HG02943 (cell line): ENCODE data around the gene PWWP2B.
"Not testable (repeated sequence)": the region's sequence is repeated elsewhere in the genome, so short reads cannot be mapped to it uniquely, and the experiment has no call there.

Source experiments
- ATAC-seq: cut with Tn5 transposase; IDR thresholded peaks from one replicate; pipeline ENCODE4 v1.9.1; 2021; ENCODE audit warnings: mild to moderate bottlenecking, low read depth, moderate library complexity; ENCODE audit not compliant: unreplicated experiment

PWWP2B gene

DNA sequence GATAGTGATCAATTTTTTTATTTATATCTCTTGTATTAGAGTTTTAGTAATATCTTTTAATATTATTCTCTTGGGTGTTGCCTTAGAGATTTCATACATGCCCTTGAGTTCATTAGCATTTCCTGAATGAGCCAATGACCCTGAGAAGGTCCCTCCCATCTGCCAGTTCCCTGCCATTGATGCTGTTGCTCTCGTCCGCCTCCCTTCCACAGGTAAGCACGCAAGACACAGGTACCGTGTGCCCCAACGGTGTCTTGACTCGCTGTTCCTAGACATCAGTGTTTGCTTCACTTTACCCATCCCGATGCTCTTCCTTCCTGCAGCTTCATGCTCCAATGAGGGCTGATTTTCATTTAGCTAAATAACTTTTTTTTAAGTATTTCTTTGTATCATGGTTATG, 19.7 kb upstream of the PWWP2B start:
- no peak for ATAC-seq

- ATAC-seq = not testable (repeated sequence)
Observed at GRCh38 chr10:132379026-132379425, 18.0 kb upstream of the PWWP2B start.

DNA sequence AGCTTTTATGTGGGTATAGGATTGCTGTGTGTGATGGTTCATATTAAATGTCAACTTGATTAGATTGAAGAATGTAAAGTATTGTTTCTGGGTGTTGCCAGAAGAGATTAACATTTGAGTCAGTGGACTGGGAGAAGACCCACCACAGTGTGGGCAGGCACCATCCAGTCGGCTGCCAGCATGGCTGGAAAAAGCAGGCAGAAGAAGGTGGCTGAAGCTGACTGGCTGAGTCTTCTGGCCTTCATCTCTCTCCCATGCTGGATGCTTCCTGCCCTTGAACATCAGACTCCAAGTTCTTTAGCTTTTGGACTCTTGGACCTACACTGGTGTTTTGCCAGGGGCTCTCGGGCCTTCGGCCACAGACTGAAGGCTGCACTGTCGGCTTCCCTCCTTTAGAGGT, 16.0 kb upstream of the PWWP2B start:
- not testable (repeated sequence) for ATAC-seq

GRCh38 chr10:132381741-132382140, 15.3 kb upstream of the PWWP2B start:
- no peak for ATAC-seq

DNA sequence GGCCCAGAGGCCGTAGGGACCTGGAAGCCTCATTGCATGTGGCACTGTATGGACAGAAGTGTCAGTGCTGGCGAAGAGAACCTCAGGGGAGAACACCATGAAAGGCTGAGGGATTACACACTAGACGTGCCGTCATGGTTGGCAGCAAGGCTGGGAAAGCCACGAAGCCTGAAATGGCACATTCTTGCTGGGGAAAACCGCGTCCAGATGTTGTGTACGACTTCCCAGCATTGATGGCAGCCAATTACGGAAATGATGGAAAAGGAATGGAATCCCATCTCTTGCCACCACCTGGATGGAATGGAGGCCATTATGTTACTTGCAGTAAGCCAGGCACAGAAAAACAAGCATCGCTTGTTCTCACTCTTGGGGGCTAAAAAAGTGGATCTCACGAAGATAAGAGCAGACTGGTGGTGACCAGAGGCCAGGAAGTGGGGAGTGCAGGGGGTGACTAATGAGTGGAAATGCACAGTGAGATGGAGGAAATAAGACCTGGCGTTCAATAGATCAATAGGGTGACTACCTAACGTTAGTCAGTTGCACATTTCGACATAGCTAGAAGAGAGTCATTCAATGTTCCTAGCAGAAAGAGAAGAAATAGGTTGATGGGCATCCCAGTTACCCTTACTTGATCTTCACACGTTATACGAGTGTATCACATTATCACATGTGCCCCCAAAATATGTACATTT, 14.6 kb upstream of the PWWP2B start:
- no peak for ATAC-seq

DNA sequence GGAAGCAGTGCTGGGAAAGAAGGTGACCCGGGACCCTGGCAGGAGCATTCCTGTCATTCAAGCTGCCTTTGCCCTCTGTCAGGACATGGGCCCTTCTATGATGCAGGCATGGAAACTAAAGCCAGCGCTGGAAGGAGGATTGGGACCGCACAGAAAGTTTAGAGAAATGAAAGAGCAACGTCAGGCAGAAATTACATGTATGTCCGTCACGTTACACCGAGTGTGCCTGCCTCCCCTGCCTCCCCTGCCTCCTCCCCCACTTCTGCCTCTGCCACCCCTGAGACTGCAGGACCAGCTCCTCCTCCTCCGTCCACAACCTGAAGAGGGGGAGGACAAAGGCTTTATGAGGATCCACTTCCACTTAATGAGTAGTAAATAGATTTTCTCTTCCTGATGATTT, 13.9 kb upstream of the PWWP2B start:
- no peak for ATAC-seq

GRCh38 chr10:132383751-132384196, 13.2 kb upstream of the PWWP2B start:
- ATAC-seq = no peak

DNA sequence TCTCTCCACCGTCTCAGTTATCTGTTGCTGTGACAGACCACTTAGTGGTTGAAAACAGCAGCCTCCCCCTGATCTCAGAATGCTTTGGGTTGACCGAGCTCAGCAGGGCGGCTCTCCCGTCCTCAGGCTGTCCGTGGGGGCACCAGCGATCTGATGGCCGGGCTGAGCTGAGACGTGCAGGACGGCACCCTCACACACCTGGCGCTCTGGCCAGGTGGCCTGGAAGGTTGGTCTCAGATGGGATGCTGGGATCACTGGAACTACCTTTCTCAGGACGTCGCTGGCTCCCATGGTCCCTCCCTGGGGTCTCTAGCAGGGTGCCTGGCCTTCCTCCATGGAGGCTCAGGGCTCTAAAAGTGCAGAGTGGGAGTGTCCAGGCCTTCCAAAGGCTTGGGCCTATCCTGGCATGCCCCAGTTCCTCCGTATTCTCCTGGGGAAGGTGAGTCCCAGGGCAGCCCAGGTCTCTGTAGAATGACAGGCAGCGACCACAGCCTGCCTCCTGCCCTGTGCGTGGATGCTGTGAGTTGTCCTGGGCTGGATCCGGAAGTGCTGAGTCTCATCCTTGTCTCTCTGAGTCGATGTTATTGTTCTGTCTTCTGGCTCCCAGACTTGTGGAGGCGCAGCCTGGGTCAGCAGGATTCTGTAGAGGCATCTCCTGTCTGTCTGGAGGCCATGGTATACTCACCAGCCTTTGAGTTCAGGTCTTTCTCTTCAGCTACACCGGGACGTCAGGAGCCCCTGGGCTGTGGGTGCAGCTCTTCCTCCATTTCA, 12.2 kb upstream of the PWWP2B start:
- ATAC-seq = no peak

DNA sequence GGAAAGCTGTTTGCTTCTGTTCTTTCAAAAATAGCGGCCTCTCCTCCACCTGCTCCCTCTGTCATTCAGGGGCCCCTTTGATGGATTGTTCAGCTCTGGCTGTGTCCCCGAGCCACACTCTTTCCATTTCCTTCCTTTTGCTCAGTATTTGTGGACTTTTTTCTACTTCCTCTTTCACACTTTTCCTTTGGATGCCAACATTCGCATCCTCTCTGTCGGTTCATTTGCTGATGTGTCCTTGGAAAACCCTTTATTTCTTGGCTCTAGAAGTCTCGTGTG, 11.7 kb upstream of the PWWP2B start:
- no peak for ATAC-seq

DNA sequence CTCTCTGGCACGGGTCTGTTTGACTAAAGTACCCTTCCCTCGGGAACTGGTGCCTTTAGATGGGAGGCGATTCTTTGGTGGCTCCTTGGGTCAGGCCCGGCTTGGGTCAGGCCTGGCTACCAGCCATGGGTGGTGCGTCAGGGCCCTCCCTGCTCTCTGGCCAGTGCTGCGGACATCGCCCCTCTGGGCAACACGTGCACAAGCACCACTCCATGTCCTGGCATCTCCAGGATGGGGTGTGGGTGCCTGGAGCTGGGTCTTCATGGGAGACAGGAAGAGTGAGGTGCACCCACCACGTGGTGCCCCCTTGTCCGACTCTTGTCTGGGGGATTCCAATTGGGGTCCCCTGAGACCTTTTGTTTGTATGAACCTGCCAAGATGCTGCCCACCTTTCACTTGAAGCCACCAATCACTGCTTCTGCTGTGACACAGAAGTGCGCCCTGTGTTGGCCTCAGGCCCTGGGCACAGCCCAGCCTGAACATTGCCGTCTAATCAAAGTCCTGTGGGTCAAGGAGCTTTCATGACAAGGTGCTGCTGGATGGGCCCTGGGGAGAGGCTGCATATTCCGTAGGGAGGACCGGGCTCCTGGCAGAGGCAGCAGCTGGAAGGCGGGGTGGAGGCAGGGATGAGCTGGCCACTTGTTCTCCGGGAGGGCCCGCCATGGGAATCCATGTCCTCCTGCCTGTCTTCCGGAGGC, 11.1 kb upstream of the PWWP2B start:
- no peak for ATAC-seq

DNA sequence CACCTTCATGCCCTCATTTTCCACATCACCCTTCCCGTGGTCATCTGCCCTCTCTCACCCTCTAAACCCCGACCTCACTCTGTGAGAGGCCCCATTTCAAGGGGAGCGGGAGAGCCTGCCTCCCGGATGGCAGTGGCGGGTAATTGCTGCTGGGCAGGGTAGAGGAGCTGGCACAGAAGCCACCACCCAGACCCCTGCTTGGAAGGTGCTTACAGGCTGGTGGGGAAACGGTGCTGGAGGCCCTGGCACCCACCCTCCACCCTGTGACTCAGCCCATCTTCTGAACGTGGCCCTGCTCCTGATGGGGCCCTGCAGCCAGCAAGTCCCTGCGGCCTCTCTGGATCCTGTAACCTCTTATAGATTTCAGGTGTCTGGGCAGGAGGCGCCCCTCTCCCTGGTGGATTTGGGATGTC, 10.6 kb upstream of the PWWP2B start:
- no peak for ATAC-seq

DNA sequence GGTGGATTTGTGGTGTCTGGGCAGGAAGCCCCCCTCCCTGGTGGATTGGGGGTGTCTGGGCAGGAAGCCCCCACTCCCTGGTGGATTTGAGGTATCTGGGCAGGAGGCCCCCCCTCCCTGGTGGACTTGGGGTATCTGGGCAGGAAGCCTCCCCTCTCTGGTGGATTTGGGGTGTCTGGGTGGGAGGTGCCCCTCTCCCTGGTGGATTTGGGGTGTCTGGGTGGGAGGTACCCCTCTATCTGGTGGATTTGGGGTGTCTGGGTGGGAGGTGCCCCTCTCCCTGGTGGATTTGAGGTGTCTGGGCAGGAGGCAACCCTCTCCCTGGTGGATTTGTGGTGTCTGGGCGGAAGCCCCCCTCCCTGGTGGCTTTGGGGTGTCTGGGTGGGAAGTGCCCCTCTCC, 10.1 kb upstream of the PWWP2B start:
- not testable (repeated sequence) for ATAC-seq

- ATAC-seq = peak; percentile 47
Observed at GRCh38 chr10:132387764-132388210, 9.2 kb upstream of the PWWP2B start.

- ATAC-seq = no peak
Observed at GRCh38 chr10:132388891-132389432, 8.0 kb upstream of the PWWP2B start.

- ATAC-seq = no peak
Observed at GRCh38 chr10:132389433-132390169, 7.4 kb upstream of the PWWP2B start.

- no peak for ATAC-seq
Observed at GRCh38 chr10:132390170-132390920, 6.7 kb upstream of the PWWP2B start.

- no peak for ATAC-seq
Observed at GRCh38 chr10:132390921-132391675, 5.9 kb upstream of the PWWP2B start.

GRCh38 chr10:132391676-132392020, 5.4 kb upstream of the PWWP2B start:
- ATAC-seq = no peak

GRCh38 chr10:132392184-132392800, 4.7 kb upstream of the PWWP2B start:
- ATAC-seq = no peak
